GM21515 (cell line): Measurements from ENCODE around the gene OPCML.

Experiments used
- ATAC-seq: cut with Tn5 transposase; IDR thresholded peaks from one replicate; pipeline ENCODE4 v1.9.1; 2021; ENCODE audit not compliant: unreplicated experiment

Gene OPCML

GRCh38 chr11:133503776-133504175 is 28.5 kb downstream of the OPCML start:
- no peak for ATAC-seq

- ATAC-seq, result no peak
Measured at GRCh38 chr11:133503236-133503635, 29.1 kb downstream of the OPCML start.

GRCh38 chr11:133501643-133502539 is 30.4 kb downstream of the OPCML start:
- no peak for ATAC-seq

- ATAC-seq, result no peak
Measured at GRCh38 chr11:133500936-133501335, 31.4 kb downstream of the OPCML start.

GRCh38 chr11:133500435-133500834 is 31.9 kb downstream of the OPCML start:
- ATAC-seq, result no peak

- ATAC-seq, result no peak
Measured at GRCh38 chr11:133498969-133499368, 33.3 kb downstream of the OPCML start.

GRCh38 chr11:133497477-133498140 is 34.7 kb downstream of the OPCML start:
- ATAC-seq, result no peak

- no peak for ATAC-seq
Measured at GRCh38 chr11:133492895-133493294, 39.4 kb downstream of the OPCML start.

GRCh38 chr11:133491680-133492383 is 40.5 kb downstream of the OPCML start:
- ATAC-seq, result no peak

- ATAC-seq, result no peak
Measured at GRCh38 chr11:133480722-133481121, 51.6 kb downstream of the OPCML start.

GRCh38 chr11:133479209-133479608 is 53.1 kb downstream of the OPCML start:
- ATAC-seq, result no peak

GRCh38 chr11:133477251-133477625 is 55.1 kb downstream of the OPCML start:
- ATAC-seq, result no peak

- ATAC-seq, result no peak
Measured at GRCh38 chr11:133476570-133477250, 55.6 kb downstream of the OPCML start.

GRCh38 chr11:133474461-133474860 is 57.8 kb downstream of the OPCML start:
- no peak for ATAC-seq

GRCh38 chr11:133467686-133468085 is 64.6 kb downstream of the OPCML start:
- ATAC-seq, result no peak

GRCh38 chr11:133443206-133443747 is 89.0 kb downstream of the OPCML start:
- ATAC-seq, result no peak

GRCh38 chr11:133441964-133442660 is 90.2 kb downstream of the OPCML start:
- no peak for ATAC-seq

- ATAC-seq, result no peak
Measured at GRCh38 chr11:133425992-133426391, 106.3 kb downstream of the OPCML start.

GRCh38 chr11:133425245-133425644 is 107.1 kb downstream of the OPCML start:
- ATAC-seq, result no peak

GRCh38 chr11:133418218-133418617 is 114.1 kb downstream of the OPCML start:
- ATAC-seq, result no peak
